ENCODE results near the gene RASD2. TPM values are rescaled to one million over a fixed set of nuclear protein-coding genes. Genes with fewer than 3 reads are reported as not detected.

RASD2 gene
- total RNA-seq, 3 donors from 2014 or later (not counting 1 experiment from before 2014, with no cell fraction given): 0.20 to 0.64 (median 0.20) TPM

- Mint-ChIP-seq H3K36me3 (no peaks in the 10 kb centered on the region), H3K4me1 (peaks cover 0 to 5% of the 10 kb centered on the region in 2 donors), H3K9me3 (no peaks in the 10 kb centered on the region), H3K27me3 (ENCODE audit: low read depth in 2 of 2) (peaks cover 18 to 21% of the 10 kb centered on the region in 2 donors), H3K4me3 (no peak overlapping the region), H3K27ac (no peak overlapping the region)
- H3K36me3 ChIP-seq (ENCODE audit: control insufficient read depth, insufficient read depth, low read length): no peaks in the 10 kb centered on the region
- no peak for DNase-seq
- H3K27ac ChIP-seq (ENCODE audit: low read length): no peak overlapping the region
- no peaks in the 10 kb centered on the region for H3K27me3 ChIP-seq (ENCODE audit: control insufficient read depth, insufficient read depth, low read length)
- TF ChIP-seq, protein P1, sequence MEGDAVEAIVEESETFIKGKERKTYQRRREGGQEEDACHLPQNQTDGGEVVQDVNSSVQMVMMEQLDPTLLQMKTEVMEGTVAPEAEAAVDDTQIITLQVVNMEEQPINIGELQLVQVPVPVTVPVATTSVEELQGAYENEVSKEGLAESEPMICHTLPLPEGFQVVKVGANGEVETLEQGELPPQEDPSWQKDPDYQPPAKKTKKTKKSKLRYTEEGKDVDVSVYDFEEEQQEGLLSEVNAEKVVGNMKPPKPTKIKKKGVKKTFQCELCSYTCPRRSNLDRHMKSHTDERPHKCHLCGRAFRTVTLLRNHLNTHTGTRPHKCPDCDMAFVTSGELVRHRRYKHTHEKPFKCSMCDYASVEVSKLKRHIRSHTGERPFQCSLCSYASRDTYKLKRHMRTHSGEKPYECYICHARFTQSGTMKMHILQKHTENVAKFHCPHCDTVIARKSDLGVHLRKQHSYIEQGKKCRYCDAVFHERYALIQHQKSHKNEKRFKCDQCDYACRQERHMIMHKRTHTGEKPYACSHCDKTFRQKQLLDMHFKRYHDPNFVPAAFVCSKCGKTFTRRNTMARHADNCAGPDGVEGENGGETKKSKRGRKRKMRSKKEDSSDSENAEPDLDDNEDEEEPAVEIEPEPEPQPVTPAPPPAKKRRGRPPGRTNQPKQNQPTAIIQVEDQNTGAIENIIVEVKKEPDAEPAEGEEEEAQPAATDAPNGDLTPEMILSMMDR (IDR thresholded peaks at IDR 0.05): no peak
- intact Hi-C loops (cut with micrococcal nuclease): no loop called here
- no peaks in the 10 kb centered on the region for H3K9me3 ChIP-seq (ENCODE audit: control insufficient read depth, insufficient read depth, low read length)
- no peak overlapping the region for H3K4me3 ChIP-seq (ENCODE audit: low read length)
- WGBS (ENCODE audit: insufficient coverage): no CpG with 5 or more reads among the region's 2 CpGs
- ATAC-seq: no peak
- H3K4me1 ChIP-seq (ENCODE audit: control insufficient read depth, insufficient read depth, low read length): no peaks in the 10 kb centered on the region
Observed at GRCh38 chr22:35559354-35560005, 18.8 kb downstream of the RASD2 start.

DNA sequence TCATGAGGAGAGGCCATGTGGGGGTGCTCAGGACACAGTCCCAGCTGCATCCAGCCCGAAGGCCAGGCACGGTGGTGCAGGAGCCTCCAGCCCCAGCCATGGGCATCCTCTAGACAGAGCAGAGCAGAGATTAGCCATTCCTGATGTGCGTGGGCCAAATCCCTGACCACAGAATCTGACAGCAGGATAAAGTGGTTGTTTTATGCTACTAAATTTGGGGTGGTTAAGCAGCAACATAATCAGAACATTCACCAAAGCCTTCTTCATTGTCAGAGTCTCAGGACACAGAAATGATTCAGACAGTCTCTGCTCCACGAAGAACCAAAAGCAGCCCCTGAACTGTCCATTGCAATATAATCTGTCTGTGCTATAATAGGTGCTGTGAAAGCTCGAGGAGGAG, 19.7 kb downstream of the RASD2 start:
- Mint-ChIP-seq H3K36me3 (no peaks in the 10 kb centered on the region), H3K27ac (no peak overlapping the region), H3K9me3 (no peaks in the 10 kb centered on the region), H3K4me1 (peaks cover 0 to 5% of the 10 kb centered on the region in 2 donors), H3K27me3 (ENCODE audit: low read depth in 2 of 2) (peaks cover 18 to 28% of the 10 kb centered on the region in 2 donors), H3K4me3 (no peak overlapping the region)
- TF ChIP-seq, protein P1 (IDR thresholded peaks at IDR 0.05): no peak
- intact Hi-C loops (cut with micrococcal nuclease): no loop called here
- ATAC-seq (peak in 1 of 3 donors; percentile 28), DNase-seq (no peak)
- Histone ChIP-seq H3K9me3 (ENCODE audit: control insufficient read depth, insufficient read depth, low read length) (no peaks in the 10 kb centered on the region), H3K27ac (ENCODE audit: low read length) (no peak overlapping the region), H3K4me1 (ENCODE audit: control insufficient read depth, insufficient read depth, low read length) (no peaks in the 10 kb centered on the region), H3K36me3 (ENCODE audit: control insufficient read depth, insufficient read depth, low read length) (no peaks in the 10 kb centered on the region), H3K27me3 (ENCODE audit: control insufficient read depth, insufficient read depth, low read length) (no peaks in the 10 kb centered on the region), H3K4me3 (ENCODE audit: low read length) (no peak overlapping the region)
- WGBS (ENCODE audit: insufficient coverage): 65% methylated on average over 5 of the region's 5 CpGs

DNA sequence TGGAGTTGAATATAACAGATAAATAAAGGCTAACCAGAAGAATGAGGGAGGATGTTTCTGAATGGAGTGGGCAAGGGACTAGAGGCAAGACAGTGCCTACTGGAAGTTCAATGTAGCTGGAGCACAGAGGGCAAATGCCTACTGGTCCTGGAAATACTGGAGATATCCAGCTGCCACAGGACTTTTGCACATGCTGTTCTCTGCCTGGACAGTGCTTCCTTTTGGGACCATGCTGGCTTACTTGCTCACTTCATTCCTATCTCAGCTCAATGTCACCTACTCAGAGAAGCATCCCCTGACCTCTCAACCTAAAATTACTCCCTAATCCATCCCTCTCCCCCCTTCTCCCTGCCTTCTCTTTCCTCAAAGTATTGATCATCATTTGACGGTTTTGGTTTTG, 20.2 kb downstream of the RASD2 start:
- peaks cover 18 to 30% of the 10 kb centered on the region in 2 donors for H3K27me3 Mint-ChIP-seq (ENCODE audit: low read depth in 2 of 2)
- H3K4me1 Mint-ChIP-seq: peaks cover 0 to 5% of the 10 kb centered on the region in 2 donors
- no peak overlapping the region for H3K27ac Mint-ChIP-seq
- TF ChIP-seq, protein P1 (IDR thresholded peaks at IDR 0.05): no peak
- H3K9me3 Mint-ChIP-seq: no peaks in the 10 kb centered on the region
- H3K36me3 ChIP-seq (ENCODE audit: control insufficient read depth, insufficient read depth, low read length): no peaks in the 10 kb centered on the region
- no peak for DNase-seq
- H3K9me3 ChIP-seq (ENCODE audit: control insufficient read depth, insufficient read depth, low read length): no peaks in the 10 kb centered on the region
- H3K27me3 ChIP-seq (ENCODE audit: control insufficient read depth, insufficient read depth, low read length): no peaks in the 10 kb centered on the region
- 87% methylated on average over 1 of the region's 1 CpG for WGBS (ENCODE audit: insufficient coverage)
- ATAC-seq: no peak
- H3K4me3 Mint-ChIP-seq: no peak overlapping the region
- H3K36me3 Mint-ChIP-seq: no peaks in the 10 kb centered on the region
- no peak overlapping the region for H3K27ac ChIP-seq (ENCODE audit: low read length)
- no peaks in the 10 kb centered on the region for H3K4me1 ChIP-seq (ENCODE audit: control insufficient read depth, insufficient read depth, low read length)
- intact Hi-C loops (cut with micrococcal nuclease): no loop called here
- no peak overlapping the region for H3K4me3 ChIP-seq (ENCODE audit: low read length)

Measured in natural killer cell (primary cell).